WERI-Rb-1 (cell line): Measurements from ENCODE around the gene ARG2.

Experiments used
- DNase-seq: peaks from one replicate; pipeline ENCODE4 v3.0.0-alpha.2; 2020
- H3K27ac ChIP-seq: fragments of 250-450 bp; sonication (Bioruptor Pico); 2 replicates; pipeline ENCODE4 v1.5.1; 2020; ENCODE audit warnings: mild to moderate bottlenecking, moderate library complexity
- H3K27me3 ChIP-seq: fragments of 250-450 bp; sonication (Bioruptor Pico); 2 replicates; pipeline ENCODE4 v1.5.1; 2021; ENCODE audit warnings: mild to moderate bottlenecking, low read depth, moderate library complexity; ENCODE audit not compliant: insufficient read depth, severe bottlenecking
- H3K36me3 ChIP-seq: fragments of 250-450 bp; sonication (Bioruptor Pico); 2 replicates; pipeline ENCODE4 v1.5.1; 2020; ENCODE audit warnings: mild to moderate bottlenecking, moderate library complexity
- H3K4me3 ChIP-seq: 2 replicates; pipeline ENCODE4 v1.5.1; 2011; ENCODE audit warnings: low read depth, mild to moderate bottlenecking, control low read depth, low read length
- H3K9me3 ChIP-seq: fragments of 250-450 bp; sonication (Bioruptor Pico); 2 replicates; pipeline ENCODE4 v1.5.1; 2021; ENCODE audit warnings: mild to moderate bottlenecking, moderate library complexity; ENCODE audit not compliant: severe bottlenecking
- CTCF ChIP-seq: IDR thresholded peaks from 2 replicates; pipeline ENCODE4 v1.5.1; 2011; ENCODE audit warnings: low read depth, mild to moderate bottlenecking, control low read depth, inconsistent platforms, low read length

The ARG2 gene

GRCh38 chr14:67650694-67651093 lies 31.0 kb downstream of the ARG2 start:
- H3K27me3 ChIP-seq = no peaks in the 10 kb centered on the region
- no peak for DNase-seq
- H3K36me3 ChIP-seq = peaks cover 84% of the 10 kb centered on the region

GRCh38 chr14:67652189-67652588 lies 32.5 kb downstream of the ARG2 start:
- DNase-seq = no peak
- H3K36me3 ChIP-seq = peaks cover 77% of the 10 kb centered on the region
- no peaks in the 10 kb centered on the region for H3K27me3 ChIP-seq
- peak overlapping the region; percentile 79 for H3K27ac ChIP-seq
- H3K9me3 ChIP-seq = no peaks in the 10 kb centered on the region
- no peak overlapping the region for H3K4me3 ChIP-seq
- no peak for TF ChIP-seq CTCF

More at GRCh38 chr14:67650694-67651093, 31.0 kb downstream of the ARG2 start:
- TF ChIP-seq CTCF = no peak
- Histone ChIP-seq H3K9me3 (no peaks in the 10 kb centered on the region), H3K4me3 (no peak overlapping the region), H3K27ac (no peak overlapping the region)

- Histone ChIP-seq H3K4me3 (peak overlapping the region; percentile 4; the same call in 1 of the 2 replicates), H3K27me3 (no peaks in the 10 kb centered on the region), H3K36me3 (peaks cover 67% of the 10 kb centered on the region), H3K27ac (peak overlapping the region; percentile 79), H3K9me3 (no peaks in the 10 kb centered on the region)
- TF ChIP-seq CTCF = no peak
- DNase-seq = peak; percentile 80
Observed at GRCh38 chr14:67653651-67654280, 34.0 kb downstream of the ARG2 start.

- no peak overlapping the region for H3K27ac ChIP-seq
- no peak for TF ChIP-seq CTCF
Observed at GRCh38 chr14:67663633-67664032, 43.9 kb downstream of the ARG2 start.

GRCh38 chr14:67665868-67666267 lies 46.1 kb downstream of the ARG2 start:
- Histone ChIP-seq H3K4me3 (no peak overlapping the region), H3K9me3 (no peaks in the 10 kb centered on the region), H3K27ac (no peak overlapping the region), H3K27me3 (no peaks in the 10 kb centered on the region), H3K36me3 (no peaks in the 10 kb centered on the region; the same call in 1 of the 2 replicates)
- no peak for TF ChIP-seq CTCF
- no peak for DNase-seq

More at GRCh38 chr14:67663633-67664032, 43.9 kb downstream of the ARG2 start:
- no peak overlapping the region for H3K4me3 ChIP-seq
- H3K27me3 ChIP-seq = no peaks in the 10 kb centered on the region
- no peaks in the 10 kb centered on the region; the same call in 1 of the 2 replicates for H3K36me3 ChIP-seq
- no peaks in the 10 kb centered on the region for H3K9me3 ChIP-seq
- DNase-seq = no peak
